HG02610 (cell line): ENCODE measurements around the gene FHIP2A.
"Not testable (repeated sequence)": the region's sequence is repeated elsewhere in the genome, so short reads cannot be mapped to it uniquely, and the experiment has no call there.

ENCODE experiments used
- ATAC-seq: cut with Tn5 transposase; IDR thresholded peaks from one replicate; pipeline ENCODE4 v1.9.1; 2021; ENCODE audit warnings: mild to moderate bottlenecking, moderate library complexity; ENCODE audit not compliant: unreplicated experiment

FHIP2A gene

DNA sequence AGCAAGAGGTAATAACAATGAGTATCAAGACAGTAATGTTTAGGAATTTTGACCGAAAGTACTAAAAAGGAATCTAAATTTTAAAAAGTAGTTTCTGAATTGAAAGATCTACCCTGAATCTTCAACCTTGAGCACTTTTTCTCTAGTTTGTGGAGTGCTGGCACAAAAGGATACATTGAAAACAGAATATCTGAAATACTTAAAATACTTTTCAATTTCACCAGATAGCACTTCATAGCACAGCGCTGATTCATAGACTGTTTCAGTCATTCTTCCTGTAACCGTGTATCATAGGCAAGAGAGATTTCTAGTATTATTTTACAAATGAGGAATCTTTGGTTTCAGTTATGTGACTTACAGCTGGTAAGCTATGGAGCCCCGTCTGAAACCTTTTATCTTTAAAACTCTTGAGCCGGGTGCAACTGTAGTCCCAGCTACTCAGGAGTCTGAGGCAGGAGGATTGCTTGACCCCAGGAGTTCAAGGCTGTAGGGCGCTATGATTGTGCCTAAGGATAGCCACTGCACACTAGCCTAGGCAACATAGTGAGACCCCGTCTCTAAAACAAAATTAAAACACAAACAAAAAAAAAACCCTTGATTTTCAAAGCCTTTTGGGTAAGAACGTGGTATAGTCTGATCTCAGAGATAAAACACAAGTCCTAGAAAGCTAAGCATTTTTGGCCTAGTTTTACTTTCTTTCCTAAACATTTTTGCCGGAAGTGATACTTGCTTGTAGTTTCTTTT lies 35.1 kb downstream of the FHIP2A start:
- ATAC-seq = no peak

DNA sequence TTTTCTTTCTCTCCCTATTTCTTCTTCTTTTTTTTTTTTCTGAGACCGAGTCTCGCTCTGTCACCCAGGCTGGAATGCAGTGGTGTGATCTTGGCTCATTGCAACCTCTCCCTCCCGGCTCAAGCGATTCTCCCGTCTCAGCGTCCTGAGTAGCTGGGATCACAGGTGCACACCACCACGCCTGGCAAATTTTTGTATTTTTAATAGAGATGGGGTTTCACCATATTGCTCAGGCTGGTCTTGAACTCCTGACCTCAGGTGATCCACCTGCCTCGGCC lies 35.6 kb downstream of the FHIP2A start:
- ATAC-seq = not testable (repeated sequence)

DNA sequence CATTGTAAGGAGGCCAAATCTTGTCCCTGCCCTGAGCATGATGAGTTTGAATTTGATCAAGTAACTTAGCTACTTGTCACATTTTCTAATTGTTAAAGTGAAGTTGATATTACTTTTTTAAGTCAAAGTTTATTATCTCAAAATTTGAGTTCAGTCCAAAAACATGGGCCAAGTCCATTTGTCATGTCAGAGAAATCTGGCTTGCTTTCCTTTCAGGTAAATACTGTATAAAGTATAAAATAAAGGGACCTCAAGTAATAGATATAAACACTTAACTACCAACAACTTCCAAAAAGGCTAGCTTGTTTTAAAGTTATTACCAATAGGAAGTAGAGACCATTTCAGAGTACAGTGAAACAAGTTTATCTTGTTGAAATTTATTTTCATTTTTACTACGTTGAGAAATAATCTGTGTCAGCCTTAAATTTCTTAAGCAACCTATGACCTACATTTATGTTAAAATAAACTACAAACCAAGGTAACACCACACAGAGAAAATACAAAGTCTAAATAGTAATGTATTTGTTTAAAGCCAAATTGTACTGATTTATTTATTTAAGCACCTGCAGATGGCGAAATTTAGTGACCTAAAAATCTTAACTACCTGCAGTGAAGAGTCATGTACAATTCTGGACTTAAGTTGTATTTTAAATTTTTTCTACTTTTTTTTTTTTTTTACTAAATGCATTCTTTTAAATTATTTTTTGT lies 36.5 kb downstream of the FHIP2A start:
- no peak for ATAC-seq

DNA sequence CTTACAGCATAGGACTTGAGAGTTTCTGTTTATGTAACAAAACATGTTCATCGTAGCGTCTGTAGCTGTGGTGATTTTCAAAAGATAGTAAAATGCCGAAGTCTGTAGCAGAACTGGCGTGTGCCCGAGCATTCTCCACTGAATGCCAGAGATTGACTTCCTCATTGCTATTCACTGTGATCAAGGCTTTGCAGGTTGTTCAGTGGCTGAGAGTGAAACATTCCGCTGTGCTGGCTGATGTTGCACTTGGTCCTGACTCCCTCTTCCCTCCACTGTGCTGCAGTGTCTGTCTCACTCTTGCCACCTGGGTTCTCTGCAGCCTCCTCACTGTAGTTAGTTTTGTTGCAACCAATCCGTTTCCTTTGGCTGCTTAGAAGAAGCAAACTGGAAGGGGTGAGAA lies 37.6 kb downstream of the FHIP2A start:
- no peak for ATAC-seq

GRCh38 chr10:114862456-114862855 lies 40.9 kb downstream of the FHIP2A start:
- ATAC-seq = no peak

GRCh38 chr10:114867365-114867764 lies 45.8 kb downstream of the FHIP2A start:
- no peak for ATAC-seq

GRCh38 chr10:114868870-114869519 lies 47.4 kb downstream of the FHIP2A start:
- no peak for ATAC-seq

GRCh38 chr10:114869520-114869892 lies 47.9 kb downstream of the FHIP2A start:
- ATAC-seq = no peak

- ATAC-seq = no peak
These were observed 48.9 kb downstream of the FHIP2A start for GRCh38 chr10:114870486-114870885.

DNA sequence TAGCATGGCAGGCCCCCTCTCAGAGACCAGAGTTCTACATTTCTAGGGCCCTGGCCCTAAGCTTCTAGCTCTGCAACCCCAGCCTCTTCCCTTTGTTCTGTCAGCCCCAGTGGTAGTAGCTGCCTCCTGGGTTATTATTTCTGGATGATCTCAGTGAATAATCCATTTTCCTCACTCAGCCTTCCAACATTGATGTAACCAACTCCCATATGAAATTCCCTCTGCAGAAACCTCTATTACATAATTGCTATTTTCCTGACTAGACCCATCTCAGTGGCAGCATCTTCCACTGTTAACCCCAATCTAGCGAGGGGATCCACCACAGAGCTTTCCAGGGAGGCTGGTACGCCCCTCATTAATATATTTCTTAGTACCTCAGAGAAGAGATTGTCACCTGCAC lies 49.8 kb downstream of the FHIP2A start:
- ATAC-seq = no peak
